K562 (cell line): Measurements from ENCODE around the gene GINS3. TPM values are rescaled to one million over a fixed set of nuclear protein-coding genes. Genes with fewer than 3 reads are reported as not detected.

ENCODE experiments used
- ATAC-seq: fragments of 200-7000 bp; cut with Tn5 transposase; 3 replicates; pipeline ENCODE4 v1.9.1; 2020; ENCODE audit warnings: moderate library complexity
- BruUV-seq: library from RNA; stranded (reverse); fragments of 400-500 nt; replicated peaks from 2 replicates; lab custom pipeline; 2021; lab: Mats Ljungman, UMichigan
- CTCF ChIA-PET: fragments of 300-600 bp; formaldehyde crosslinking; extraction: SDS; loops from one replicate; lab custom pipeline; 2021; ENCODE audit warnings: low intra/inter-chr PET ratio; lab: Yijun Ruan, JAX
- POLR2A ChIA-PET: fragments of 300-600, 350-650 bp; sonication (Branson Sonifier 250); formaldehyde crosslinking; extraction: SDS; loops from one replicate; lab custom pipeline; 2021; ENCODE audit warnings: antibody characterized with exemption, inconsistent platforms; lab: Yijun Ruan, JAX
- DNase-seq, 4 experiments: peaks; one replicate each; pipeline versions ENCODE4 v3.0.0 to v3.0.0-alpha.2; 2011 to 2018; ENCODE audit warnings: low spot score in 3 of 4, mixed read lengths in 3 of 4; ENCODE audit errors: extremely low read depth in 1 of 4
- FAIRE-seq: peaks from 2 replicates; lab custom pipeline; 2011; peaks lifted over from hg19 to GRCh38; lab: Jason Lieb, UNC
- H2AFZ ChIP-seq: 2 replicates; pipeline ENCODE4 v1.6.0; 2011; ENCODE audit warnings: low read depth, low read length, control low read depth, inconsistent platforms
- H3K27ac ChIP-seq: fragments of 200-600 bp; 3 replicates; pipeline ENCODE4 v1.8.0; 2011; ENCODE audit warnings: low read depth, mild to moderate bottlenecking, control low read depth, inconsistent platforms, low read length, moderate library complexity, mixed read lengths; ENCODE audit errors: extremely low read depth
- H3K27me3 ChIP-seq, 2 experiments: fragments of 300-600 bp in 1 of 2; 2 replicates in 1 of 2; 3 replicates in 1 of 2; pipeline versions ENCODE4 v1.6.0 to v1.8.0; 2011; ENCODE audit warnings: inconsistent platforms in 2 of 2, low read length in 2 of 2, mild to moderate bottlenecking in 1 of 2, mixed read lengths in 1 of 2, moderate library complexity in 1 of 2; ENCODE audit not compliant: control insufficient read depth in 2 of 2, insufficient read depth in 2 of 2
- H3K36me3 ChIP-seq: fragments of 300-600 bp; 3 replicates; pipeline ENCODE4 v1.8.0; 2011; ENCODE audit warnings: mild to moderate bottlenecking, low read length, inconsistent platforms; ENCODE audit not compliant: control insufficient read depth, insufficient read depth
- H3K4me1 ChIP-seq, 2 experiments: fragments of 200-600 bp in 1 of 2; replicated peaks in 1 of 2; 2 replicates in 1 of 2; 3 replicates in 1 of 2; pipeline versions ENCODE4 v1.5.1 to v1.8.0; 2011; ENCODE audit warnings: inconsistent platforms in 2 of 2, low read length in 2 of 2, mild to moderate bottlenecking in 1 of 2, mixed read lengths in 1 of 2, moderate library complexity in 1 of 2; ENCODE audit not compliant: control insufficient read depth in 2 of 2, insufficient read depth in 2 of 2
- H3K4me2 ChIP-seq: 2 replicates; pipeline ENCODE4 v1.6.1; 2011; ENCODE audit warnings: low read length, control low read depth, inconsistent platforms, mixed read lengths; ENCODE audit not compliant: insufficient read depth
- H3K4me3 ChIP-seq: fragments of 200-600 bp; sonication (generic), shearing (Covaris generic); 2 replicates; pipeline ENCODE4 v1.5.1; 2016; ENCODE audit warnings: control low read depth, inconsistent platforms
- H3K79me2 ChIP-seq: fragments of 200-600 bp; 3 replicates; pipeline ENCODE4 v1.8.0; 2011; ENCODE audit warnings: low read length, inconsistent platforms; ENCODE audit not compliant: control insufficient read depth, insufficient read depth
- H3K9ac ChIP-seq, 2 experiments: 2 replicates each; pipeline versions ENCODE4 v1.6.0 to v1.6.1; 2011; ENCODE audit warnings: low read depth in 2 of 2, low read length in 2 of 2, control low read depth in 1 of 2, inconsistent platforms in 1 of 2, mild to moderate bottlenecking in 1 of 2, mixed read lengths in 1 of 2; ENCODE audit not compliant: insufficient read depth in 1 of 2
- H3K9me1 ChIP-seq: one replicate; pipeline ENCODE4 v1.6.0; 2011; ENCODE audit warnings: inconsistent platforms, mild to moderate bottlenecking, low read length, moderate library complexity; ENCODE audit not compliant: control insufficient read depth, insufficient read depth
- H3K9me3 ChIP-seq: replicated peaks from 2 replicates; pipeline ENCODE4 v1.5.1; 2011; ENCODE audit warnings: low read depth, low read length, inconsistent platforms; ENCODE audit not compliant: control insufficient read depth, insufficient read depth
- H4K20me1 ChIP-seq: replicated peaks from 2 replicates; pipeline ENCODE4 v1.6.1; 2011; ENCODE audit warnings: low read length, inconsistent platforms, mixed read lengths; ENCODE audit not compliant: control insufficient read depth, insufficient read depth
- ADNP ChIP-seq: fragments of 200-800 bp; sonication (Bioruptor generic); IDR thresholded peaks from 2 replicates; pipeline ENCODE4 v1.6.1; 2016; ENCODE audit warnings: missing genetic modification characterization, missing compliant biosample characterization
- ARHGAP35 ChIP-seq: fragments of 450-650 bp; IDR thresholded peaks from 2 replicates; pipeline ENCODE4 v1.6.1; 2018; ENCODE audit not compliant: partially characterized antibody
- BCOR ChIP-seq: fragments of 450-650 bp; IDR thresholded peaks from 2 replicates; pipeline ENCODE4 v1.6.1; 2016
- CEBPG ChIP-seq, 3 experiments: fragments of 200-800 bp in 1 of 3; sonication (Bioruptor generic) in 1 of 3; sonication (generic) in 1 of 3; formaldehyde crosslinking in 1 of 3; IDR thresholded peaks in 2 of 3; conservative IDR thresholded peaks in 1 of 3; 2 replicates each; pipeline versions ENCODE4 v1.6.1 to v1.8.0; 2016 to 2022; ENCODE audit warnings: missing compliant biosample characterization in 2 of 3, missing genetic modification characterization in 2 of 3, mild to moderate bottlenecking in 1 of 3, missing genetic modification reagents in 1 of 3
- FOSL1 ChIP-seq: fragments of 200-800 bp; sonication (Bioruptor generic); conservative IDR thresholded peaks from 2 replicates; pipeline ENCODE4 v1.6.1; 2016; ENCODE audit warnings: missing genetic modification characterization, missing compliant biosample characterization
- KLF1 ChIP-seq: fragments of 450-650 bp; IDR thresholded peaks from 2 replicates; pipeline ENCODE4 v1.6.1; 2016; ENCODE audit warnings: missing genetic modification characterization, missing compliant biosample characterization
- PHF20 ChIP-seq: fragments of 450-650 bp; IDR thresholded peaks from 2 replicates; pipeline ENCODE4 v1.6.1; 2018; ENCODE audit not compliant: partially characterized antibody
- RBM25 ChIP-seq: fragments of 200-400 bp; formaldehyde crosslinking; IDR thresholded peaks from 2 replicates; pipeline ENCODE4 v1.6.1; 2018; ENCODE audit warnings: low read length, low read depth, moderate library complexity; ENCODE audit not compliant: severe bottlenecking
- XRCC5 ChIP-seq: fragments of 200-400 bp; formaldehyde crosslinking; IDR thresholded peaks from 2 replicates; pipeline ENCODE4 v1.6.1; 2017; ENCODE audit warnings: low read depth, mild to moderate bottlenecking, low read length
- ZNF644 ChIP-seq: fragments of 200-800 bp; sonication (Bioruptor generic); IDR thresholded peaks from 2 replicates; pipeline ENCODE4 v1.6.1; 2016; ENCODE audit warnings: low read depth, missing genetic modification characterization, missing compliant biosample characterization
- WGBS: fragments of 100-300 bp; shearing (Covaris generic); methylation state at CpG from one replicate; pipeline ENCODE4 v1.1.6; 2016; ENCODE audit warnings: low coverage, mixed read lengths; ENCODE audit not compliant: insufficient coverage; ENCODE audit errors: missing lambda C conversion rate; 5-methylcytosine and 5-hydroxymethylcytosine counted together
- in situ Hi-C: fragments of 300-500 bp; cut with MboI; formaldehyde crosslinking; loops from 4 replicates; pipeline ENCODE4 v1.15.0; 2018; ENCODE audit warnings: inconsistent platforms, mixed read lengths
- intact Hi-C: fragments of 100-400 bp; cut with micrococcal nuclease; formaldehyde crosslinking; loops from 2 replicates; pipeline ENCODE4 v1.14.2; 2022
- polyA plus RNA-seq, 8 experiments: library from polyadenylated mRNA; depleted of rRNA in 4 of 8; stranded (reverse) in 5 of 8; unstranded in 3 of 8; fragments of >200 nt; fragmentation: Nextera tagmentation in 2 of 8; fragmentation: Illumina TruSeq in 1 of 8; extraction: Ambion mirVana in 2 of 8; extraction: Trizol in 1 of 8; gene quantifications; 2 replicates each; pipeline versions ENCODE4 v1.2.1 to v1.2.3, GENCODE V29; 2011 to 2014; ENCODE audit warnings: inconsistent platforms in 1 of 8, missing spikeins in 1 of 8
- total RNA-seq, 7 experiments: library from RNA; depleted of rRNA in 6 of 7; stranded (reverse); fragments of >200 nt in 6 of 7; fragmentation: Illumina TruSeq in 2 of 7; extraction: Trizol in 2 of 7; gene quantifications; 2 replicates each; pipeline versions ENCODE4 v1.2.1 to v1.2.3, GENCODE V29; 2011 to 2021; ENCODE audit warnings: low replicate concordance in 1 of 7
- TF ChIP-seq, protein P1 (sequence below), 2 experiments: fragments of 450-650 bp in 1 of 2; sonication (generic) in 1 of 2; formaldehyde crosslinking in 1 of 2; IDR thresholded peaks in 1 of 2; conservative IDR thresholded peaks in 1 of 2; 2 replicates each; pipeline versions ENCODE4 v1.6.1 to v1.8.1; 2016 to 2023; ENCODE audit warnings: mild to moderate bottlenecking in 2 of 2, moderate library complexity in 2 of 2, inconsistent platforms in 1 of 2, missing genetic modification reagents in 1 of 2

Gene GINS3
- total and polyA plus RNA-seq, 9 of the 15 experiments (the other 6 are each of a cell fraction or from before 2014, with no cell fraction given) = 17.8 to 31.9 (median 25.4) TPM

DNA sequence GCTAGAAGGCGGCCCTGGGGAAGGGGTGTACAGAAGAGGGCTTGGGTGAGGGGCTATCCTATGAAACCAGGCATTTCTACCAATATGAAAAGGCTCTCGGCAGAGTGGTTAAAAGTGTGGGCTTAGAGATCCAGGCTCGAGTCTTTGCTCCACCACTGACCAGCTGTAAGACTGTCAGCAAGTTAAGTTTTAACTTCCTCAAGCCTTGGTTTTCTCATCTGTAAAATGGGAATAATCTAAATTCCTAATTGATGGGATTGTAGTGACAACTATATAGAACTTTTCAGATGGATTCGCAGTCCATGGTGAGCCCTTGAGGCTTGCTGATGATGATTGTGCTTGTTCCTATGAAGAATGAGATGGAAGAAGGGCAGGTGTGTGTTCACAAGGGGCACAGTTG is 57.0 kb downstream of the GINS3 start:
- H3K4me2 ChIP-seq = no peak overlapping the region
- no peak overlapping the region for H2AFZ ChIP-seq
- CTCF ChIA-PET = no interaction called here
- DNase-seq = no peak
- no TSS peak for BruUV-seq
- ATAC-seq = no peak
- H3K4me1 ChIP-seq = peaks cover 0 to 2% of the 10 kb centered on the region in 2 experiments; a peak in 1 of 5 replicates
- no peak for FAIRE-seq
- no peak for TF ChIP-seq ZNF644
- no peak for TF ChIP-seq XRCC5
- TF ChIP-seq RBM25 = peak; percentile 56
- peak; percentile 97 for TF ChIP-seq ADNP (tag)
- no peak for TF ChIP-seq KLF1 (tag)
- peak; percentile 39; the same call in 1 of the 2 replicates for TF ChIP-seq FOSL1 (tag)
- TF ChIP-seq BCOR = peak; percentile 77
- H3K36me3 ChIP-seq = no peaks in the 10 kb centered on the region
- no peak overlapping the region for H3K4me3 ChIP-seq
- H3K9me1 ChIP-seq = no peaks in the 10 kb centered on the region
- in situ Hi-C loops = no loop called here
- POLR2A ChIA-PET = no interaction called here
- H3K79me2 ChIP-seq = no peaks in the 10 kb centered on the region
- 0% methylated on average over 4 of the region's 4 CpGs for WGBS
- H3K9ac ChIP-seq = no peak overlapping the region
- no peaks in the 10 kb centered on the region for H3K9me3 ChIP-seq
- intact Hi-C loops = no loop called here
- no peak overlapping the region for H3K27ac ChIP-seq
- H4K20me1 ChIP-seq = no peaks in the 10 kb centered on the region
- H3K27me3 ChIP-seq = peaks cover 2 to 22% of the 10 kb centered on the region in 2 experiments; a peak in 4 of 5 replicates

DNA sequence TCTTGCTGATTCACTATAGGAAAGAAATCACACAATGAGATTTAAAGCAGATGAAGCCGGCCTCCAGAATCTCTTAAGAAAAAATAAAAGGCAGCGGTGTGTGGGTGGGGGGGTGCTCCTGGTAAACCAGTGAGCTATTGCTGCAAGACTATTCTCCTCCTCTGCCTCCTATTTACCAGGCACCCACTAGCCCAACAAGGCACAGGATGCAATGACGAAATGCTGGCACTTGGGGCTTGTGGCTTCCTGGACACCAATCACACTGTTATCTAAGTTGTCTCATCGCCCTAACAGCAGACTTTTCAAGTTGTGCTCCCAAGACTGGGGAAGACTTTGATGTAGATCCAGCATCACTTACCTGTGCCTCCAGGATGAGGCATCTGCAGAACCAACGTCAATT is 57.5 kb downstream of the GINS3 start:
- DNase-seq = no peak
- in situ Hi-C loops = no loop called here
- H3K4me2 ChIP-seq = no peak overlapping the region
- no TSS peak for BruUV-seq
- no peaks in the 10 kb centered on the region for H4K20me1 ChIP-seq
- peaks cover 0 to 2% of the 10 kb centered on the region in 2 experiments; a peak in 1 of 5 replicates for H3K4me1 ChIP-seq
- H3K4me3 ChIP-seq = no peak overlapping the region
- peaks cover 2 to 23% of the 10 kb centered on the region in 2 experiments; a peak in 4 of 5 replicates for H3K27me3 ChIP-seq
- H3K36me3 ChIP-seq = no peaks in the 10 kb centered on the region
- no peaks in the 10 kb centered on the region for H3K9me3 ChIP-seq
- intact Hi-C loops = no loop called here
- TF ChIP-seq ARHGAP35 = no peak
- TF ChIP-seq, protein P1, sequence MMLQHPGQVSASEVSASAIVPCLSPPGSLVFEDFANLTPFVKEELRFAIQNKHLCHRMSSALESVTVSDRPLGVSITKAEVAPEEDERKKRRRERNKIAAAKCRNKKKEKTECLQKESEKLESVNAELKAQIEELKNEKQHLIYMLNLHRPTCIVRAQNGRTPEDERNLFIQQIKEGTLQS (IDR thresholded peaks at IDR 0.05) = peak; percentile 9; the same call in 1 of the 2 replicates
- TF ChIP-seq, protein P1 (CRISPR knock-in tag; conservative IDR thresholded peaks at IDR 0.05) = no peak
- TF ChIP-seq CEBPG (CRISPR knock-in tag; IDR thresholded peaks at IDR 0.05) = no peak
- TF ChIP-seq CEBPG (tag; conservative IDR thresholded peaks at IDR 0.05 in 1 of 2, IDR thresholded peaks at IDR 0.05 in 1 of 2) = peak in 1 of 2 experiments; percentile 54; a peak in 3 of 4 replicates
- no peak for TF ChIP-seq PHF20
- TF ChIP-seq, all 486 proteins: peak for 2
- no peak for ATAC-seq
- 5% methylated on average over 5 of the region's 5 CpGs for WGBS
- Histone ChIP-seq H3K79me2 (no peaks in the 10 kb centered on the region), H3K9ac (no peak overlapping the region), H3K9me1 (no peaks in the 10 kb centered on the region), H2AFZ (no peak overlapping the region), H3K27ac (no peak overlapping the region)
- no peak for FAIRE-seq
- ChIA-PET POLR2A (no interaction called here), CTCF (no interaction called here)
